ENCODE results near the gene PCIF1. TPM values are rescaled to one million over a fixed set of nuclear protein-coding genes. Genes with fewer than 3 reads are reported as not detected.
"Not testable (repeated sequence)": the region's sequence is repeated elsewhere in the genome, so short reads cannot be mapped to it uniquely, and the experiment has no call there.

The PCIF1 gene
- total RNA-seq, 2 experiments from 2014 or later, result 24.0 to 27.4 TPM

- DNase-seq (no peak), ATAC-seq (no peak)
- Mint-ChIP-seq H3K27me3 (no peaks in the 10 kb centered on the region), H3K9me3 (ENCODE audit: low read depth) (no peaks in the 10 kb centered on the region), H3K27ac (no peak overlapping the region), H3K4me3 (no peak overlapping the region), H3K4me1 (no peaks in the 10 kb centered on the region), H3K36me3 (ENCODE audit: low read depth) (no peaks in the 10 kb centered on the region)
- ChIA-PET CTCF (interaction anchor here (0.6 to 5.8 kb wide), 9 partner anchors 10 to 589 kb away, joined by 3 to 51 read pairs (median 3); partner anchors contain the start of genes CTSA and NEURL2), POLR2A (no interaction called here)
- intact Hi-C loops (cut with DNase I, micrococcal nuclease), result no loop called here
These were observed 51.1 kb downstream of the PCIF1 start for GRCh38 chr20:45985573-45985972.

GRCh38 chr20:45987108-45987780, 52.8 kb downstream of the PCIF1 start:
- Mint-ChIP-seq H3K4me1 (no peaks in the 10 kb centered on the region), H3K27me3 (no peaks in the 10 kb centered on the region), H3K27ac (no peak overlapping the region), H3K4me3 (no peak overlapping the region), H3K36me3 (ENCODE audit: low read depth) (no peaks in the 10 kb centered on the region), H3K9me3 (ENCODE audit: low read depth) (no peaks in the 10 kb centered on the region)
- CTCF ChIA-PET, result interaction anchor here (0.6 to 5.8 kb wide), 26 partner anchors 8 to 437 kb away, joined by 3 to 51 read pairs (median 3); partner anchors contain the start of gene ZNF335
- DNase-seq (peak; percentile 90), ATAC-seq (peak; percentile 96)
- intact Hi-C loops (cut with DNase I, micrococcal nuclease), result loop anchor here (1.0 kb wide), 2 partner anchors 26 to 27 kb away; no protein-coding TSS in a partner anchor
- POLR2A ChIA-PET, result interaction anchor here (0.6 to 0.8 kb wide), 3 partner anchors 12 to 102 kb away, joined by 3 to 5 read pairs (median 3); no protein-coding TSS in a partner anchor

GRCh38 chr20:45988830-45989229, 54.3 kb downstream of the PCIF1 start:
- H3K27ac Mint-ChIP-seq; H3K36me3 Mint-ChIP-seq (ENCODE audit: low read depth); DNase-seq; H3K4me3 Mint-ChIP-seq; ATAC-seq; H3K4me1 Mint-ChIP-seq; H3K9me3 Mint-ChIP-seq (ENCODE audit: low read depth); POLR2A ChIA-PET; H3K27me3 Mint-ChIP-seq; intact Hi-C loops (cut with DNase I, micrococcal nuclease): not testable (repeated sequence)
- CTCF ChIA-PET, result interaction anchor here (0.7 to 5.8 kb wide), 7 partner anchors 10 to 184 kb away, joined by 3 to 51 read pairs (median 4); no protein-coding TSS in a partner anchor

- no peak for DNase-seq
- Mint-ChIP-seq H3K4me3 (no peak overlapping the region), H3K27me3 (no peaks in the 10 kb centered on the region), H3K4me1 (peaks cover 9% of the 10 kb centered on the region), H3K36me3 (ENCODE audit: low read depth) (no peaks in the 10 kb centered on the region), H3K9me3 (ENCODE audit: low read depth) (no peaks in the 10 kb centered on the region), H3K27ac (no peak overlapping the region)
- intact Hi-C loops (cut with DNase I, micrococcal nuclease), result no loop called here
- no peak for ATAC-seq
- ChIA-PET CTCF (no interaction called here), POLR2A (no interaction called here)
These were observed 57.1 kb downstream of the PCIF1 start for GRCh38 chr20:45991616-45992015.

- intact Hi-C loops (cut with DNase I, micrococcal nuclease), result no loop called here
- POLR2A ChIA-PET, result no interaction called here
These were observed 58.9 kb downstream of the PCIF1 start for GRCh38 chr20:45993197-45993951.

GRCh38 chr20:45994761-45995493, 60.4 kb downstream of the PCIF1 start:
- no peak overlapping the region for H3K27ac Mint-ChIP-seq
- DNase-seq, result no peak
- intact Hi-C loops (cut with DNase I, micrococcal nuclease), result no loop called here
- no peak overlapping the region for H3K4me3 Mint-ChIP-seq
- ChIA-PET CTCF (interaction anchor here (0.9 to 8.0 kb wide), 4 partner anchors 7 to 25 kb away, joined by 3 to 50 read pairs (median 4); no protein-coding TSS in a partner anchor), POLR2A (no interaction called here)
- H3K36me3 Mint-ChIP-seq (ENCODE audit: low read depth), result no peaks in the 10 kb centered on the region
- H3K27me3 Mint-ChIP-seq, result no peaks in the 10 kb centered on the region
- no peaks in the 10 kb centered on the region for H3K9me3 Mint-ChIP-seq (ENCODE audit: low read depth)
- no peak for ATAC-seq
- peaks cover 41% of the 10 kb centered on the region for H3K4me1 Mint-ChIP-seq

More at GRCh38 chr20:45993197-45993951, 58.9 kb downstream of the PCIF1 start:
- H3K27me3 Mint-ChIP-seq, result no peaks in the 10 kb centered on the region
- CTCF ChIA-PET, result no interaction called here
- ATAC-seq (peak; percentile 89), DNase-seq (peak; percentile 51)
- H3K27ac Mint-ChIP-seq, result no peak overlapping the region
- no peak overlapping the region for H3K4me3 Mint-ChIP-seq
- no peaks in the 10 kb centered on the region for H3K36me3 Mint-ChIP-seq (ENCODE audit: low read depth)
- H3K4me1 Mint-ChIP-seq, result peaks cover 26% of the 10 kb centered on the region
- H3K9me3 Mint-ChIP-seq (ENCODE audit: low read depth), result no peaks in the 10 kb centered on the region

- H3K9me3 Mint-ChIP-seq (ENCODE audit: low read depth); H3K27me3 Mint-ChIP-seq; intact Hi-C loops (cut with DNase I, micrococcal nuclease); H3K27ac Mint-ChIP-seq; H3K4me3 Mint-ChIP-seq; H3K36me3 Mint-ChIP-seq (ENCODE audit: low read depth); ATAC-seq; DNase-seq; POLR2A ChIA-PET: not testable (repeated sequence)
- CTCF ChIA-PET, result interaction anchor here (0.6 to 8.0 kb wide), 5 partner anchors 8 to 25 kb away, joined by 3 to 50 read pairs (median 3); no protein-coding TSS in a partner anchor
- peaks cover 48% of the 10 kb centered on the region for H3K4me1 Mint-ChIP-seq
These were observed 61.1 kb downstream of the PCIF1 start for GRCh38 chr20:45995495-45996097.

- intact Hi-C loops (cut with DNase I, micrococcal nuclease), result no loop called here
- Mint-ChIP-seq H3K4me1 (peaks cover 63% of the 10 kb centered on the region), H3K4me3 (no peak overlapping the region), H3K36me3 (ENCODE audit: low read depth) (no peaks in the 10 kb centered on the region), H3K9me3 (ENCODE audit: low read depth) (no peaks in the 10 kb centered on the region), H3K27me3 (no peaks in the 10 kb centered on the region), H3K27ac (no peak overlapping the region)
- CTCF ChIA-PET, result interaction anchor here (1.0 to 8.0 kb wide), 3 partner anchors 9 to 174 kb away, joined by 3 to 50 read pairs (median 5); no protein-coding TSS in a partner anchor
- DNase-seq, result no peak
- no peak for ATAC-seq
- POLR2A ChIA-PET, result no interaction called here
These were observed 62.7 kb downstream of the PCIF1 start for GRCh38 chr20:45997187-45997586.

Other genes starting within 250 kb of the PCIF1 start
- not detected for gene WFDC13, start 232.6 kb upstream of the PCIF1 start, total RNA-seq
- gene WFDC10B, start 229.7 kb upstream of the PCIF1 start, total RNA-seq, result not detected
- not detected for gene SPINT4, start 212.3 kb upstream of the PCIF1 start, total RNA-seq
- not detected for gene WFDC3, start 142.8 kb upstream of the PCIF1 start, total RNA-seq
- gene DNTTIP1, start 142.7 kb upstream of the PCIF1 start, total RNA-seq, result 10 to 100 TPM; 25.0 to 25.2 TPM
- 100 to 1,000 TPM; 175 to 230 TPM for gene UBE2C, start 122.0 kb upstream of the PCIF1 start, total RNA-seq
- not detected for gene TNNC2, start 107.4 kb upstream of the PCIF1 start, total RNA-seq
- 1 to 10 TPM; 1.2 to 1.4 TPM for gene SNX21, start 100.9 kb upstream of the PCIF1 start, total RNA-seq
- gene ACOT8, start 77.3 kb upstream of the PCIF1 start, total RNA-seq, result 10 to 100 TPM; 21.9 to 22.6 TPM
- gene ZSWIM3, start 77.1 kb upstream of the PCIF1 start, total RNA-seq, result 1 to 10 TPM; 4.2 to 4.8 TPM
- gene ZSWIM1, start 53.5 kb upstream of the PCIF1 start, total RNA-seq, result 10 to 100 TPM in 1 of 2 experiments, 1 to 10 TPM in 1; 9.4 to 10.7 TPM
- gene SPATA25, start 47.1 kb upstream of the PCIF1 start, total RNA-seq, result 1 to 10 TPM in 1 of 2 experiments, under 1 TPM in 1; 0.66 to 1.0 TPM
- 1 to 10 TPM; 1.2 to 1.9 TPM for gene NEURL2, start 43.5 kb upstream of the PCIF1 start, total RNA-seq
- gene CTSA, start 43.3 kb upstream of the PCIF1 start, total RNA-seq, result 10 to 100 TPM; 36.4 to 45.6 TPM
- gene PLTP, start 22.5 kb upstream of the PCIF1 start, total RNA-seq, result 1 to 10 TPM; 5.6 to 7.0 TPM
- 10 to 100 TPM; 27.4 to 28.9 TPM for gene ZNF335, start 37.5 kb downstream of the PCIF1 start, total RNA-seq
- gene MMP9, start 74.2 kb downstream of the PCIF1 start, total RNA-seq, result not detected
- under 1 TPM; 0.49 to 0.73 TPM for gene SLC12A5, start 94.5 kb downstream of the PCIF1 start, total RNA-seq
- 10 to 100 TPM; 17.9 to 18.8 TPM for gene NCOA5, start 155.3 kb downstream of the PCIF1 start, total RNA-seq
- 1 to 10 TPM; 4.0 to 5.1 TPM for gene CD40, start 183.6 kb downstream of the PCIF1 start, total RNA-seq